ENCODE data around the gene FALEC.
"Not testable (repeated sequence)": the region's sequence is repeated elsewhere in the genome, so short reads cannot be mapped to it uniquely, and the experiment has no call there.

FALEC gene

DNA sequence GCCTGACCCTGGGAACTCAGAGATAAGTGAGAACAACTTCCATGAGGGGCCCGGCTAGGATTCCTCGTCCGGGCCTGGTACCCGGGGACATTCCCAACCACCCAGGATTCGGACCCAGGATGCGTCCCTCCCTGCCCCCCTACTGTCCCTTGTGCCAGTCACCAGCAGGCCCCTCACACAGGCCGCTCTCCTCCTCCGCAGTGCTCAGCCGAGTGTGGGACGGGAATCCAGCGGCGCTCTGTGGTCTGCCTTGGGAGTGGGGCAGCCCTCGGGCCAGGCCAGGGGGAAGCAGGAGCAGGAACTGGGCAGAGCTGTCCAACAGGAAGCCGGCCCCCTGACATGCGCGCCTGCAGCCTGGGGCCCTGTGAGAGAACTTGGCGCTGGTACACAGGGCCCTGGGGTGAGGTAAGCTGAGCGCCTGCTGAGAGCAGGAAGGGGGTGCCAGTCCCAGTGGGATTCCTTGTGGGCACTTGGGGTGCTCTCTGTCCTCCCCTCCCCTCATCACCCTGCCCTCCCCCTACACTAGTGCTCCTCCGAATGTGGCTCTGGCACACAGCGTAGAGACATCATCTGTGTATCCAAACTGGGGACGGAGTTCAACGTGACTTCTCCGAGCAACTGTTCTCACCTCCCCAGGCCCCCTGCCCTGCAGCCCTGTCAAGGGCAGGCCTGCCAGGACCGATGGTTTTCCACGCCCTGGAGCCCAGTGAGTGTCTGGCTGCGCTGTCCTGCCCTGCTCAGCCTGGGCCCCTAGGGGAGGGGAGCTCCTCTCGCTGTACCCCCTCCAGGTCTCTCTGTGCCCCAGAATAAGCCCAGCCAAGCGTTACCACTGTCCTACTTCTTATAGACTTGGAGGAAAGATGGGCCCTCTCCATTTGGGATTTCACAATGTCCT is 43.5 kb downstream of the FALEC start:
- peak; percentile 33 for DNase-seq (ENCODE audit: low spot score)

DNA sequence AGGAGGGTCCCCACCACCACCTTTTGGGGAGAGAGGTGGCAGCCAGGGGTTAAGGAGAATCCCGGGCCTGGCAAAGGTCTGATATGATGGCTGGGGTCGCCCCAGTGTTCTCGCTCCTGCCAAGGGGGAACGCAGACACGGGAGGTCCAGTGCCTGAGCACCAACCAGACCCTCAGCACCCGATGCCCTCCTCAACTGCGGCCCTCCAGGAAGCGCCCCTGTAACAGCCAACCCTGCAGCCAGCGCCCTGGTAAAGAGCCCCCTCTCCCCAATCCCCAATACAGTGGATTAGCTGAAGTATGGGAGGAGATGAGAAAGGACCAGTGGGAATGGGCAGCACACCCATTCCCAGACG is 44.1 kb downstream of the FALEC start:
- no peak for DNase-seq (ENCODE audit: low spot score)

GRCh38 chr1:150560011-150560438 is 44.5 kb downstream of the FALEC start:
- peak; percentile 90 for DNase-seq (ENCODE audit: low spot score)

DNA sequence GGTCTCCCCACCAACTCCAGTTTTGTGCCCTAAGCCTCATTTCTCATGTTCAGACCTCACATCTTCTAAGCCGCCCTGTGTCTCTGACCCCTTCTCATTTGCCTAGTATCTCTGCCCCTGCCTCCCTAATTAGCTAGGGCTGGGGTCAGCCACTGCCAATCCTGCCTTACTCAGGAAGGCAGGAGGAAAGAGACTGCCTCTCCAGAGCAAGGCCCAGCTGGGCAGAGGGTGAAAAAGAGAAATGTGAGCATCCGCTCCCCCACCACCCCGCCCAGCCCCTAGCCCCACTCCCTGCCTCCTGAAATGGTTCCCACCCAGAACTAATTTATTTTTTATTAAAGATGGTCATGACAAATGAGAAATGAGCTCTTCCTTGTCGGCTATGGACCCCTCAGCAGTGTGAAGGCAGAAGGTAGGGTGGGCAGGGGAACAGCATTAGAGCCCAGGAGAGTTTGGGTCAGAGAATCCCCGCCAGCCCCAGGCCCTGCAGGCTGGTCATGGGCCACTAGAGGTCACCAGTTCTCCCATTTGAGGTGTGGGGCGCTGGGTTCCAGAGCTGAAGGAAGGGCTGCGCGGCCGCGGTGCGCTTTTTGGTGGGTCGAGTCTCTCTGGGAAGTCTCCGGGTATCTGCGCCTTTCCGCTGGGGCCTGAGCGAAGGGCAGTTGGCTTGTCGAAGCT is 45.2 kb downstream of the FALEC start:
- DNase-seq (ENCODE audit: low spot score): peak; percentile 92

- peak; percentile 92 for DNase-seq (ENCODE audit: low spot score)
Observed at GRCh38 chr1:150561254-150561973, 45.9 kb downstream of the FALEC start.

- DNase-seq (ENCODE audit: low spot score): peak; percentile 92
Observed at GRCh38 chr1:150561974-150562445, 46.5 kb downstream of the FALEC start.

DNA sequence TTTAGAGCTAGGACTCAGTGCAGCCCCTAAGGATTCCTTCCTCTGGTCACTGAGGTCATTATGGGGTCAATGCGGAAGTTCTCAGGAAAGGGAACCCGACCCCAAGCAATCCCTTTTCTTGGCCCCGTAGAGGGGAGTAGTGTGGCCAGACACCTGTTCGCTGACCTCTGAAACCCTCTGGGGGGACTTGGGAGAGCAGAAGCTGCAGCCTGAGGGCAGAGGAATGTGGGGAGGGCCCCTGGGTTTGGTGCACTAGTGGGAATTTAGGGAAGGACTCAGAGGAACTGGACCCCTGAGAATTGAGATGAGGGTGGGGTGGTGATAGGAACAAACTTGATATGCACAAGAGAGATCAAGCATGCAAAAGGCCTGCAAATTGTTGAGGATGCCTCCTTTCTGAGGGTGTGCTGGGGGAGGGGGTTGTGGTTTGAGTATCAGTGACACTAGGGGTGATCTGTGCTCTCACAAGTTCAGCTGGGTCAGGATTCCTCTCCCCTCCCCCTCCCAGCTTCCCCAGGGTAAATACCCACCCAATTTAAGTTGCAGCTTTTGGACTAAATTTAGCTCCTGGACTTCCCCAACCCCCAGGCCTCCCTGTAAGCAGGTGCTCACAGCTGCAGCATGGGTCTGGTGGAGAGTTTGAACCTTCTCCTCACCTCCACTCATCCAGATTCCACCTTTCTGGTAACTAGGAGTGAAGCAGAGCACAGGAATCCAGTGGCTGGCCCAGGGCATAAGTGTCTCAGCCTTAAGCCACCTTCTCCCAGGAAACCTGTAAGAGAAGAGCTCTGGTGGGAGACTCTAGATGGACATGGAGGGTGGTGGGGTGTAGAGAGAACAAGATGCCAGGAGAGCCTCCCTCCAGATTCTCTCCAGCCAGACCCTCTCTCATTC is 47.1 kb downstream of the FALEC start:
- DNase-seq (ENCODE audit: low spot score): no peak

DNA sequence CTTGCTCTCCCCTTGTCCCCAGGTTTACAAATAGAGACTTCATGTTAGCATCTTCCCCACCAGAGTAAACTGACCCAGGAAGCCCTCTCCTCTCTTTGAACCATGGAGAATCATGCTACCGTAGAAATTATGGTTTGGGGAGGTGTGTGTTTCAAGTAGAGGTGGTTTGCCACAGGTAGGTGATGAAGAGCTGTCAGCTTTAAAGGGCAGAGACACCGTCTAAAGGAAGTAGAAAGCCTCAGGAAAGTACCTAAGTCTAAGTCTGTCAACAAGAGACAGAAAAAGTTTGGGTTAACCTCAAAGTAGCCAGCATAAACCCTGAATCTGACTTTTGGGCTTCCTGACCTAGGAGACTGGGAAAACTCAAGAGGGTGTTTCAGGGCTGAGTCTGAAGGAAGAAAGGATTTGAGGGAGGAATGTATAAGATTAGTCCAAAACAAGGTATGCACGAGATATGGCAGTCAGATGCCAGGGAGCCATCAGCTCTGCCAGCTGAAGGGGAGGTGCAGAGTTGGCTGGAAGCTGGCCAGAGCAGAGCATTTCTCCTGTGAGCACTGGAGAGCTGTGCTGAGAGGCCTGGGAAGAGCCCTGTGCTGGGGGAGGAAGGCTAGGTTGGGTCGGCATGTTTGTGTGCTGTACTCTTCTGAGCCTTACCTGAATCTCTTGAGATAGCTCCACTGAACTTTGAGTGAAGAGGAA is 47.9 kb downstream of the FALEC start:
- peak; percentile 49 for DNase-seq (ENCODE audit: low spot score)

- no peak for DNase-seq (ENCODE audit: low spot score)
Observed at GRCh38 chr1:150564051-150564991, 48.8 kb downstream of the FALEC start.

DNA sequence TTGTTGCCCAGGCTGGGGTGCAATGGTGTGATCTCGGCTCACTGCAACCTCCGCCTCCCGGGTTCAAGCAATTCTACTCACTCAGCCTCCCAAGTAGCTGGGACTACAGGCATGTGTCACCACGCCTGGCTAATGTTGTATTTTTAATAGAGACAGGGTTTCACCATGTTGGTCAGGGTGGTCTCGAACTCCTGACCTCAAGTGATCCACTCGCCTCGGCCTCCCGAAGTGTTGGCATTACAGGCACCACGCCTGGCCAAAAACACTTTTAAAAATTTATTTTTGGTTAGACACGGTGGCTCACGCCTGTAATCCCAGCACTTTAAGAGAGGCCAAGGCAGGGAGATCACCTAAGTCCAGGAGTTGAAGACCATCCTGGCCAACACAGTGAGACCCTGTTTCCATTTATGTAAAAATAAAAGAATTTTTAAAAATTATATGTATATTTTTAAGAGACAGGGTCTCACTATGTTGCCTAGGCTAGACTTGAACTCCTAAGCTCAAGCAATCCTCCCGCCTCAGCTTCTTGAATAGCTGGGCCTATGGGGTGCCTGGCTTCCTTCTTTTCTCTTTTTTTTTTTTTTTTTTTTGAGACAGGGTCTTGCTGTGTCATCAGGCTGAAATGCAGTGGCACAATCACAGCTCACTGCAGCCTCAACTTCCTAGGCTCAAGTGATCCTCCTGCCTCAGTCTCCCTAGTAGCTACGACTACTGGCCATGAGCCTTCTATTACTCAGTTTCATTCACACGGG is 49.9 kb downstream of the FALEC start:
- not testable (repeated sequence) for DNase-seq (ENCODE audit: low spot score)

GRCh38 chr1:150566589-150567340 is 51.2 kb downstream of the FALEC start:
- no peak for DNase-seq (ENCODE audit: low spot score)

- no peak for DNase-seq (ENCODE audit: low spot score)
Observed at GRCh38 chr1:150567341-150567716, 51.8 kb downstream of the FALEC start.

DNA sequence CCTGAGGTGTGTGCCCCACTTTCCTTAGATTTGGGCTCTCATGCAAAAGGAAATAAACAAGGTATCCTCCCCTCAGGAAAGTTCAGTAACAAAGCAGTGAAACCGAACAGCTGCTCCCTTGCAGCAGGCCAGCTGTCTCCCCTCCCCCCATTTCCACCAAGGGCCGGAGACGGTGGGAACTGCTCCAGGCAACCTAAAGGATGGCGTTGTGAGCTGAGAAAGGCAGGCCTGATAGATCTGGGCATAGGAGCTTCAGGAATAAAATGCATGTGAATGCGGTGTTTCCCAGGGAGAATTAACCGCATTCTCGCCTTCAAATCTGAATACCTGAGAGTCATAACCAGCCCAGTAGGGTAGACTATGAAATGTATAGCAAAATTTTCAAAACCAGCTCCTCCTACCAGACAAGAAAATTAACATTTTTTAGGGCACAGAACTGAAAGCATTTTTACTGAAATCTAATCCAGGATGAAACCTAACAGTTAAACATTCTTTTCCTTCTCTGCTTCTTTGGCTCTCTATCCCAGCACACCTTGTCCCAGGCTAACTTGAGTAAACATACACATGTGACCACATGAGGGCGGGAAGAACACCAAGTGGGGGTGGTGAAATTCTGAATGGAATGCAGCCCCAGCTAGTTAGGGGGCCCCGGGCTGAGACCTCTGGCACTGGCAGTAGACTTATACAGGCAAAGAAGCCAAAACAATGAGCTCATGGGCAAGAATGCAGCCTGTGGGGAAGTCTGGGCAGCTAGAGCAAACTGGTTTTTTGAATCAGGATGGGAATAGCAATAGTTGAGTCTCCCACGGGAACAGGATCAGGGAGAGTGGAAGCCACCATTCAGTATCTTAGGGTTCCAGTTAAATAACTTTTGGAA is 52.4 kb downstream of the FALEC start:
- DNase-seq (ENCODE audit: low spot score): peak; percentile 61

- no peak for DNase-seq (ENCODE audit: low spot score)
Observed at GRCh38 chr1:150568594-150568966, 53.0 kb downstream of the FALEC start.

- no peak for DNase-seq (ENCODE audit: low spot score)
Observed at GRCh38 chr1:150572918-150573647, 57.5 kb downstream of the FALEC start.

DNA sequence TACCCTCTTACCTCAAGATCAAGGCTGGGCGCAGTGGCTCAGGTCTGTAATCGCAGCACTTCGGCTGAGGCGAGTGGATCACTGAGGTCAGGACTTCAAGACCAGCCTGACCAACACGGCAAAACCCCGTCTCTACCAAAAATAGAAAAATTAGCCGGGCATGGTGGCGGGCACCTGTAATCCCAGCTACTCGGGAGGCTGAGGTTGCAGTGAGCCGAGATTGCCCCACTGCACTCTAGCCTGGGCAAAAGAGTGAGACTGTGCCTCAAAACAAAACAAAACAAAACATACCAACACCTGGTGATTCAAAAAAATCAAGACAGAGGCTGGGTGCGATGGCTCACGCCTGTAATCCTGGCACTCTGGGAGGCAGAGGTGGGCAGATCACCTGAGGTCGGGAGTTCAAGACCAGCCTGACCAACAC is 58.1 kb downstream of the FALEC start:
- DNase-seq (ENCODE audit: low spot score): not testable (repeated sequence)

All from D341Med (cell line).